Skeletal muscle cell (primary cell): ENCODE measurements around the gene ATP5PF.
"Not testable (repeated sequence)": the region's sequence is repeated elsewhere in the genome, so short reads cannot be mapped to it uniquely, and the experiment has no call there.

ENCODE experiments used
- DNase-seq: peaks from one replicate; pipeline ENCODE4 v3.0.0-alpha.2; 2010; ENCODE audit warnings: low read depth
- H3K4me3 ChIP-seq: 2 replicates; pipeline ENCODE4 v1.5.1; 2011; ENCODE audit warnings: low read depth, mild to moderate bottlenecking, control low read depth, low read length, moderate library complexity

Gene ATP5PF, protein sequence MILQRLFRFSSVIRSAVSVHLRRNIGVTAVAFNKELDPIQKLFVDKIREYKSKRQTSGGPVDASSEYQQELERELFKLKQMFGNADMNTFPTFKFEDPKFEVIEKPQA

DNA sequence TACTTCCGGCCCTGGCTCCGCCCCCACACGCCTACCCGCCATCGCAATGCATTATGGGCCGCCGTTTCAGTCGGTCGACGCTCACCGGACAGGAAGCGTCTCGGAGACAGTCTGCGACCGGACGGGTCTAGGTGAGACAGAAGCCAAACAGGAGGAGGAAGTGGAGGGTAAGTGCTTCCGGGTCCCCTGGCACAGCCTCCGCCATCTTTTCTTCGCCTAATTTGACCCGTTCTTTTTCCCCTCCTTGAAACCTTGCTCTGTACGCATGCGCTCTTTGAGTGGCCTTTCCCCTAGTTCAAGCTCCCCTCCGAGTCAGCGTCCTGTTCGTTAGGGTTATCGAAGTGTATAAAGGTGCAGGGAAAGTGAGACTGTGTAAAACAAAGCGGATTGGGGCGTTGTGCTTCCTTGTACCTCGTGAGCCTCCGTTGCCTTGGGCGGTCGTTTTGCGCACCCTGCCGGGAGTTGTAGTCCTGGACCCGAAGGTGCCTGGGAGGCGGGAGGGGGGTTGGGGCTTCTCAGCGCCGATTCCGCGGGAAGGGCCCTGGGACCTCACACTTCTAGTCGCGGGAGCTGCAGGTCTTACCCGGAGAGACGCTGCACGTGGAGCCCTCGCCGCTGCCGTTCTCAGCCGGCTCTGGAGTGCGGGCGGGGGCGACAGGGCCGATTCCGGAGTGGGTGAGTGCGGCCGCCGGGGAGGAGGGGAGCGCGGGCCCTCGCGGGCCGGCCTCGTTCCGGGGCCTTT is at the start of gene ATP5PF, which contains the start of gene GABPA:
TSS of gene ATP5PF (minus strand) at position 1 of the 742 bp plus-strand sequence. CDS start 5,110 bp downstream, outside the sequence.
TSS of gene GABPA (plus strand) at position 69 of the 742 bp plus-strand sequence. CDS start 6,627 bp downstream, outside the sequence.
- DNase-seq, result peak; percentile 98
- peak within 1 kb of the TSS; percentile 69 for H3K4me3 ChIP-seq

DNA sequence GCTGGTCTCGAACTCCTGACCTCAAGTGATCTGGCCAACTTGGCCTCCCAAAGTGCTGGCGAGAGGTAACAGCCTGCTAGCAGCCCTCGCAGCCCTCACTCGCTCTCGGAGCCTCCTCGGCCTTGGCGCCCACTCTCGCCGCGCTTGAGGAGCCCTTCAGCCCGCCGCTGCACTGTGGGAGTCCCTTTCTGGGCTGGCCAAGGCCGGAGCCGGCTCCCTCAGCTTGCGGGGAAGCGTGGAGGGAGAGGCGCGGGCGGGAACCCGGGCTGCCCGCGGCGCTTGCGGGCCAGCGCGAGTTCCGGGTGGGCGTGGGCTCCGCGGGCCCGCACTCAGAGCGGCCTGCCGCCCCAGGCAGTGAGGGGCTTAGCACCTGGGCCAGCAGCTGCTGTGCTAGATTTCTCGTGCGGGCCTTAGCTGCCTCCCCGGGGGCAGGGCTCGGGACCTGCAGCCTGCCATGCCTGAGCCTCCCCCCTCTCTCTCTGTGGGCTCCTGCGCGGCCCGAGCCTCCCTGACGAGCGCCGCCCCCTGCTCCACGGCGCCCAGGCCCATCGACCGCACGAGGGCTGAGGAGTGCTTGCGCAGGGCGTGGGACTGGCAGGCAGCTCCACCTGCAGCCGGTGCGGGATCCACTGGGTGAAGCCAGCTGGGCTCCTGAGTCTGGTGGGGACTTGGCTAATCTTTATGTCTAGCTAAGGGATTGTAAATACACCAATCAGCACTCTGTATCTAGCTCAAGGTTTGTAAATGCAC is 43.6 kb upstream of the ATP5PF start:
- not testable (repeated sequence) for DNase-seq, H3K4me3 ChIP-seq

DNA sequence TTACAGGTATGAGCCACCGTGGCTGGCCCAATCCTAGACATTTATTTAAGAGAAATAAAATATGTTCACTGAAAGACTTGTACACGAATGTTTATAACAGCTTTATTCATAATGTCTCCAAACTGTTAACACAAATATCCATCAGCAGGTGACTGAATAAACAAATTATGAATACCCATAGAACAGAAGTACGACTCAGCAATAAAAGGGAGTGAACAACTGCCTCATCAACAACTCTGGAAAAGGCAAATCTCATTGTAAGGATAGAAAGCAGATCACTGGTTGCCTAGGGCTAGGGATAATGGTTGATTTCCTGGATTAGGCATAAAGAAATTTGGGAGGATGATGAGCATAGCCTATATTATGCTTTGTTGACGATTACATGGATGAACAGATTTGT is 41.7 kb upstream of the ATP5PF start:
- no peak for DNase-seq
- no peak overlapping the region for H3K4me3 ChIP-seq

DNA sequence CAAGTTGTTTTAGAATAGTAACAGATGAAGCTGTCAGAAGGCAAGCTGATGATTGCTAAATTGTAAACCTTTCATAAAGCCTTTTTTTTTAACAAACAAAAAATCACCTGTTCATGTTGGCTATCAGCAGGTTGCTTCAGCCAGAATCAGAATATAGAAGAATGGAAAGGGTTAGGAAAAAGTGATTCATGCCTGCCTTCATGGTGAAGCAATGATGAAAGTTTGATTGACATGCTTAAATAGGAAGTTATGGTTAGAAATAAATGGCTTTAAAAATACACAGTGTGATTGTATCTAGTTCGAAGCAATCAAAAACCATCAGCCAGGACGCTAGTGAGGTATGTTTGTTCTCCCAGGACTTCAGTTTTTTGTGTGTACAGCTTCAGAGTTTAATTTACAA is 38.0 kb upstream of the ATP5PF start:
- no peak overlapping the region for H3K4me3 ChIP-seq
- no peak for DNase-seq

DNA sequence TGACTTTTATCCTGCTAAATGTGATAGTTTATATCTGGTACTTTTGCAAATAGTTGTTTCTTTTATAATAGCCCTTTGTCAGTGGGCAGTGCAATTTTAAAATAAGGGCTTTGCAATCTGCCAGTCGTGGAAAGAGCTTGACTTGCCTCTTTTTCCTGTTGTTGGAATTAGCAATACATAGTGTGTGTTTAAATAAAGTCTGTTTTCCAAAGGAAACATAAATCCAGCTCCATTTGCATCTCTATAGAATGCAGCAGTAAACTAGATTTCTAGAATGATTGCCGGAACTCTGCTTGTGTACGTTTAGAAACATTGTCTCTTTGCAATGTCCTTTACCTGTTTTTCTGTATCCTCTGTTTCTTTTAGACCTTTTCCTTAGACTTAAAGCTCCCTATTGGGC is 33.2 kb upstream of the ATP5PF start:
- no peak for DNase-seq
- no peak overlapping the region for H3K4me3 ChIP-seq

DNA sequence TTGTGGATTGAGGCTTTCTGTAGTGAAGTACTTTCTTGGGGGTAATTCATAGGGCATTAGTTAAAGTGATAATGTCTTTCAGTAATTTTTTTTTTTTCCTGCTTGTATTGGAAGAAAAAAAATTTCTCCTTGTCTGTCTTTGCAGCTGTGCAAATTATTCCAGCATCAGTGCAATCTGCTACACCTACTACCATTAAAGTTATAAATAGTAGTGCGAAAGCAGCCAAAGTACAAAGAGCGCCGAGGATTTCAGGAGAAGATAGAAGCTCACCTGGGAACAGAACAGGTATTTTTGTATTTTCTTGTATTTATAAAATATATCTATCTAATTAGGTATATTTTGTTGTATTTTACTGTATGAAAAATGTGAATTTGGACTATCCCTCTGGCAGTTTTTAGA is 29.4 kb upstream of the ATP5PF start:
- no peak for DNase-seq
- H3K4me3 ChIP-seq, result no peak overlapping the region

DNA sequence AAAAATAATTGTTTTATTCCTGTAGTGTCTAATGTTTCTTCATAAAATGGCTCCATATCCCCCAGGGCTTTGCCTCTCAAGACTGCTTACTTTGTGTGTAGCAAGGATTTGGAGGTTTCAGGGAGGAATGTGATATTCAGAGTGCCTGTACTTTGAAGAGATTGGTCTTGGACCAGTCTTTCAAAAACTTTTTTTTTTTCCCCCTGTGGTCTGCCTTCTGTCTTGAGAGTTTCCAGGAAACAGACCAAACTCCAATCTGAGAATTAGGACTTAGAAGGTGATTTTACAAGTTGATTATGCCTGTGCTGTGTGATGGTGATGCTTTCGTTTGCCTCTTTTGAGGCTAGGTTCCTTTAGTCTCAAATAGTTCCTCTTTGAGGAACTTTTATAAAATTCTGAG is 26.0 kb upstream of the ATP5PF start:
- no peak overlapping the region for H3K4me3 ChIP-seq
- no peak for DNase-seq

DNA sequence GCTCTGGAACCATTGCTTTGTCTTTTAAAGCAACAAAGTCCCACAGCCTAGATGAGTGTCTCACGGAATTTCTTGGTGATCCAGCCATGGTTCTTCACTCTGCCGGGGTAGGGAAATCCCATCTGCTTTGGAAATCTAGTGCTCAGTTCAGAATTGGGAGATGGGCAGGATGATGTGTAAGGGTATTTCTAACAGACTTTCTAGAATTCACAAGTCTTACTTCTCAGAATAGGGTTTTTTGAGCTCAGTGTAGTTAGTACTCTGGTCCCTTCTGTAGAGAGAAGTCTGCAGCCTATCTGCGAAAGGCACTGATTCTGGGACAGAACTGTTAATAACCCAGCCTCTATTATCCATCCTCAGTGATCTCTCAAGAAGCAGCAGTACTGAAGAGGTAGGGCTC is 25.4 kb upstream of the ATP5PF start:
- no peak overlapping the region for H3K4me3 ChIP-seq
- DNase-seq, result no peak

DNA sequence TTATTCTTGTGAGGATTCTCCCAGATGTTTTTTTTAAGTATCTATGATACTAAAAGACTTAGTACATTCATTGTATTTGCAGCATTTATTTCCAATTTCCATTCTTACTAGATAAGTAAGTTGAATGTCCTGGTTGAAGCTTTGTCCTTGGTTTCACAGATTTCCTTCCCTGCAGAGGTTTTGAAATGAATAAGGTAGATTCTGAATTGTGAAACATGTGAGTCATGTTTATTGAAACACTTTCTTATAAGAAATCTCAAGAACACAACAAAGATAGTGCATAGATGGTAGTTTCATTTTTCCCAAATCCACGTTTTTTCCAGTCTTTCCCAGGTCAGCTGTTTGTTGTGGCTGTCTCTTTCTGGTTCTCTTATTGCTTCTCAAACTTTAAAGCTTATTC is 24.9 kb upstream of the ATP5PF start:
- no peak overlapping the region for H3K4me3 ChIP-seq
- DNase-seq, result no peak

DNA sequence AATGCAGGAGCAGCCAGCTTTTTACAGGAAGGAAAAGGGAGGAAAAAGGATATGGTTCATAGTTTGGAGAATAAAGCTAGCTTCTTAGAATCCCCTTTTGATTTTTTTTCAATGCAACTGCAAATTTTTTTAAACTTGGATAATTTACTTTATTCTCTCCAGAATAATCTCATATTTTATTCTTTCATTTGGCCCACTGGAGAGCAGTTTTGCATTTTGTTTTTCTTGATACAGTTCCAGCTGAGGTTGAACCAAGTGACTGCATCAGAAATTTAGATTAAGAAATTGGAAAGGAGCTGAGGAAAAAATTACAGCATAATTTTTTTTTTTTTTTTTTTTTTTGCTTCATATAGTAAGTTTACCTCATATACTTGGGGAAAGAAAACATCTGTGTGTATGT is 22.8 kb upstream of the ATP5PF start:
- no peak overlapping the region for H3K4me3 ChIP-seq
- no peak for DNase-seq

DNA sequence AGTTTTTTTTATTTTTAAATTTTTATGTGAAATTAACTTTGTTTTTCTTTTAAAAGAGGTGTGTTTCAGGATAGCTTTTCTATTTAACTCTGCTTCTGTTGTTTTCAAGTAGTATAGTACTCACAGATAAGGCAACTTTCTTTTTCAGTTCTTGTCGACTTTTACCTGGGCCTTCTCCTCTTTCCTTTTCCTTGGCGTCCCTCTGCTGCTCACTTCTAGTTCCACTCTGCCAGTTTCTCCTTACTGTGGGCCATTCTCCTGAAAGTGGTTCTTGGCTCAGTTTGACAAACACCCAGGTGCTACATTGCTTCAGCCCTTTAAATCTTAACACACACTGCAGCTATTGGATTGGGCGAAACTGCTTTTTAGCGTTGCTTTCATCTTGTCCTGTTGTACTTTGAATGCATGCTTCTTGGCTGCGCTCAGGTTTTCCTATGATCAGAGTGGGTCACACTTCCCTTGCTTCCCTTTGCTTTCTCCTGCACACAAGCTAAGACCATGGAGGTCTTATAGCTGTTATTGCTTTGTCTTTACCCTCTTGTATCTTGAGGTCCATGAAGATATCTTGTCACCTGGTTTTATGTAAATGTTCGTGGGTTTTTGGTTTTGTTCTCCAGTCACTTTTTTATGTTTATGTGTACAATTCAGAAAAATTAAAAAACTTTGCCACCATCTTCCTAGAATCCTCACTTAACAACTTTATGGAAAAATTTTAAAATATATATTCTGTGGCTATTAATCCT is 21.7 kb upstream of the ATP5PF start:
- no peak overlapping the region for H3K4me3 ChIP-seq
- DNase-seq, result no peak

DNA sequence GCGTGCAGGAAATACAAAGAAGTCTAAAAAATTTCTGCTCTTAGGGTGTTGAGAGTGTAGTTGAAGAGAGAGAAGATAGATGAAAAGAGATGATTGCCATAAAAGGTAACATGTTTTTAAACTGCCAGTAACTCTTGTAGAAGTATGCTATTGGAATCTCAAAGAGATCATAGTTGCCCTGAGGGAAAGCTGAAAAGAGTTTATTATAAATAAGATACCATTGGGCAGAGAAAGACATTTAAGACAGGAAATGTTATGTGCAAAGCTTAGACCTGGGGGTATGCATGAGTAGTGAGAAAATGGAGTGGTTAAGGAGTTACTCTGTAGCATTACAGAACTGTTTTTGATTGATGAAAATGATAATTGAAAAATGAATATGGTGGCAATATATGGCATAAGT is 17.7 kb upstream of the ATP5PF start:
- DNase-seq, result no peak
- no peak overlapping the region for H3K4me3 ChIP-seq

DNA sequence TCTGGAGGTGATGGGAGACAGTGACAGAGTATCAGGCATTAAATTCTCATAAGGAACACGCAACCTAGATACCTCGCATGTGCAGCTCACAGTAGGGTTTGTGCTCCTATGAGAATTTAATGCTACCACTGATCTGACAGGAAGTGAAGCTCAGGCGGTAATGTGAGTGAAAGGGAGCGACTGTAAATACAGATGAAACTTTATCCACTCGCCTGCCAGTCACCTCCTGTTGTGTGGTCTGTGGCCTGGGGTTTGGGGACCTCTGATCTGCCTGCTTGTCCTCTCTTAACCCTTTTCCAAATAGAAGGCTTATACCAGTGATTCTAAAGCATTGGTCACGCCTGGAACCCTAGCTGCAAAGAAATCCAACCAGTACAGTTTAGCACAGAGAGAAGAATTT is 15.4 kb upstream of the ATP5PF start:
- no peak for DNase-seq
- no peak overlapping the region for H3K4me3 ChIP-seq

DNA sequence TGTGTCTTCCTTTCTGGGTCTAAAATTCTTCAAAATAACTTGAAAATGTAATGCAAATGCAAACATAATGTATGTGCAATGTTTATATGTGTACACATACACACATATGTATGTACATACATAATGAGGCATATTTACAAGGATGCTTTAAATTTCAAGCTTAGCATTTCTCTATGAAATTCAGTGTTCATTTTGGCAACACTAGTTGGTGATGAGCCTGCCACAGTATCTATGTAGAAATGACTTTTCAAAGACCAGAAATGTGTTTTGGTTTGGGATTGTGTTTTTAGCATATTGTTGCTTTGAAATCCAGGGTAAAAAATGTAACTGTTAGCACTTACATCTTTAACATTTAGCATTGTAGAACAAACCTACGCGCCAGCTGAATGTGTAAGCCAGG is 10.2 kb upstream of the ATP5PF start:
- no peak overlapping the region for H3K4me3 ChIP-seq

DNA sequence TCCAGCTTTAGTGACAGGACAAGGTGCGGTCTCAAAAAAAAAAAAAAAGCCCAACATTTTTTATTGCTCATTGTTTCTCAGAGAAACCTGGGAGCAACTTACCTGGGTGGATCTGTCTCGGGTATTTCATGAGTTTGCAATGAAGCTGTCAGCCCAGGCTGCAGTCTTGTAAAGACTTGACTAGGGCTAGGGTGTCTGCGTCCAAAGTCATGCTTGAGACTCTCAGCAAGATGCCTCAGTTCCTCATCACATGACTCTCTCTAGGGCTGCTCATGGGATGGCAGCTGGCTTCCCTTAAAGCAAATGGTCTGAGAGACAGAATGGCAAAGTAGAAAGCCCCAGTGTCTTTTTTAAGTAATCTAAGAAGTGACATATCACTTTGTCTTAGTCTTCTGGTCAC is 8.2 kb upstream of the ATP5PF start:
- H3K4me3 ChIP-seq, result no peak overlapping the region
- DNase-seq, result no peak

More for the DNA sequence above, 10.2 kb upstream of the ATP5PF start:
- DNase-seq, result no peak

DNA sequence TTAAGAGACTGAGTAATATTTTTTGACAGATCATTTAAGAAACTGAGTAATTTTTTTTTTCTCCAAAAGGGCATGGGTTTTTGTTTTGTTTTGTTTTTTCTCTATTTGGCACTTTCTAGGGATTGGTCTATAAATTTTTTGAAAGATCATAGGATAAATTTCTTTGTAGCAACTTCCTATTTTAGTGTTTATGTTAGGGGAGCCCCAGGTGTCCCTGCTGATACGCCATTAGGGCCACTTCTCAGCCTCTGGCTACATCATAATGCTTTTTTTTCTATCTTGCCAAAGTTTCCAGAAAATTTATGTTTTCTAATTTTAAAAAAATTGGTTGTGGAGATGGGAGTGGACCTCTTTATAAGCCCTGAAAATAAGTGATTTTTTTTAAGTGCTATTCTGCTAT is 2.7 kb upstream of the ATP5PF start:
- no peak for DNase-seq
- no peak overlapping the region for H3K4me3 ChIP-seq

DNA sequence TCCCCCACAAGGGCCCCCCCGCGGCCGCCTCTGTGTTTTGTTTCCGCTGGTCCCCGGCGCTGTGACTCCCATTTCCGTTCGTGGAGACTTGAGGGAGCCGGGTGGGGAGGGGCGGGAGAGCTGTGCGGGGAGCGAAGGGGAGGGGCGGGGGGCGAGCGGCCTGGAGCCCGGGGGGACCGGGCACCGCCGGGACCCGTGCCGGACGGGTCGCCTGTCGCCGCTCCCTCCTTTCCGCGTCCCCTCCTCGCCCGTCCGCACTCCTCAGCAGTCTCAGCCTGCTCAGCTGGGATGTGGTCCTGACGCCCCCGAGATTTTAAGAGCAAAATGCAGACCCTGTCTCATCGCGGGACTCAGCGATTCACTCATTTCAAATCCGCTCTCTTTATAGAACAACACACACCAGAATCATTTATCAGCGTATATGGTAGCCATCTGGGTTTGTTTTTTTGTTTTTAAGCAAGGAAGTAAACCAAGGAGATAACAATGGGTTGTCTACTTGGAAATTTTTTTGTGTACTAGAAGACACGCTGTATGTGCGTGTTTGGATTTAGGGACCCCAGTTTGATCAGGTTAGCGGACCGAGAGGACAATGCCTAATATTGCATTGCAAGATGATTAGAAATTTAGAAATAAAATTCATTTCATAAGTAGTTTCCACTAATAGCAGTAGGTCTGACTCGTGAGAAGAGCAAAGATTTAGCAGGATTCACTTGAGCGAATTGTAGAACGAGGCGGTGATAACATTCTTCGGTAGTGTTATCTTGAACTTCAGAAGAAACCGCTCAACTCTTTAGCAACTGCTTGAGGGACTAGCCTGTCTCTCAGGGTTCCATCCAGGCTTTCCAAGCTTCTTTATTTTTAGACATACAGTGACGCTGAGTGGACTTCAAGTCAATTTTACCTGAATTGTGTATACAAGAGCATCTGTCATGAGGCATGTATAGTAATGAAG is 1.2 kb upstream of the ATP5PF start:
- peak; percentile 41 for DNase-seq
- H3K4me3 ChIP-seq, result peak overlapping the region; percentile 69

DNA sequence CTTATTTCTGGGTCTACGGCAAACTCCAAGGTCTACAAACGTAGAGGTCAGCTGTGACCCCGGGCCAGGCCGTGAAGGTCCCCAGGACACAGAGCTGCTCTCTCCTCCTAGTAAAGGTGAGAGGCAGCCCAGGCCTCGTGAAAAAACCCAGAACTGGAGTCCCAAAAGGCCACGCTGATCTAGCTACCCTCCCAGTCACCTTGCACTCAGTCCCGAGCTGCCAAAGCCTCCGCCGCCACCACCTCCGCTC is 125 bp downstream of the ATP5PF start:
- H3K4me3 ChIP-seq, result peak overlapping the region; percentile 69
- DNase-seq, result no peak
